ENCODE data around the gene TUSC2. TPM values are rescaled to one million over a fixed set of nuclear protein-coding genes. Genes with fewer than 3 reads are reported as not detected.

The TUSC2 gene
- total RNA-seq, 1 experiment from 2014 or later, result 33.5 TPM

DNA sequence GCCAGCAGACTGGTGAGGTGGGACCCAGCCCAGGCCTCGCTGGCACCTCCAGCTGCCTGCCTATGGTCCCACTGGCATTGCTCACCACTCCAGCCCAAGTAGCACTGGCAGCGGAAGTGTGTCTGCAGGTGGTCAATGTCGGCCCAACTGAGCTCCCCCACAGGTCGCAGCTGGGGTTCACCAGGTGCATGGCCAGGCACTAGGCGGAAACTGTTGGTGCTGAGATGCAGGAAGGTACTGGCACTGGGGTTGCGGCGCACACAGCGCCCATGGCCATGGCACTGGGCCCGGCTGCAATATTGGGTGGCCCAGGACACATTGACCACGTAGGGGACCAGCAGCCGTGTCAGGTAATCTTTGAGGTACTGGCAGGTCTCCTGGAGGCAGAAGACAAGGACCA, 9.9 kb downstream of the TUSC2 start:
- H3K23ac ChIP-seq (ENCODE audit: insufficient read length, low read depth, low read length), result no peak overlapping the region
- H3K9ac ChIP-seq (ENCODE audit: extremely low read depth, insufficient read length, low read length), result no peak overlapping the region
- Mint-ChIP-seq H3K27me3 (ENCODE audit: low read depth) (no peaks in the 10 kb centered on the region), H3K4me3 (peak overlapping the region in 1 of 2 experiments; percentile 44; a peak in 2 of 5 replicates), H3K4me1 (peaks cover 21 to 36% of the 10 kb centered on the region in 2 experiments), H3K36me3 (ENCODE audit: insufficient read depth in 1 of 3, low read depth in 3 of 3) (peaks cover 48 to 56% (median 55%) of the 10 kb centered on the region in 3 experiments), H3K9me3 (peaks cover 5 to 7% of the 10 kb centered on the region in 2 experiments), H3K27ac (no peak overlapping the region)
- no peak overlapping the region for H3K27ac ChIP-seq (ENCODE audit: insufficient read length, low read depth, low read length)
- TF ChIP-seq, protein P1, sequence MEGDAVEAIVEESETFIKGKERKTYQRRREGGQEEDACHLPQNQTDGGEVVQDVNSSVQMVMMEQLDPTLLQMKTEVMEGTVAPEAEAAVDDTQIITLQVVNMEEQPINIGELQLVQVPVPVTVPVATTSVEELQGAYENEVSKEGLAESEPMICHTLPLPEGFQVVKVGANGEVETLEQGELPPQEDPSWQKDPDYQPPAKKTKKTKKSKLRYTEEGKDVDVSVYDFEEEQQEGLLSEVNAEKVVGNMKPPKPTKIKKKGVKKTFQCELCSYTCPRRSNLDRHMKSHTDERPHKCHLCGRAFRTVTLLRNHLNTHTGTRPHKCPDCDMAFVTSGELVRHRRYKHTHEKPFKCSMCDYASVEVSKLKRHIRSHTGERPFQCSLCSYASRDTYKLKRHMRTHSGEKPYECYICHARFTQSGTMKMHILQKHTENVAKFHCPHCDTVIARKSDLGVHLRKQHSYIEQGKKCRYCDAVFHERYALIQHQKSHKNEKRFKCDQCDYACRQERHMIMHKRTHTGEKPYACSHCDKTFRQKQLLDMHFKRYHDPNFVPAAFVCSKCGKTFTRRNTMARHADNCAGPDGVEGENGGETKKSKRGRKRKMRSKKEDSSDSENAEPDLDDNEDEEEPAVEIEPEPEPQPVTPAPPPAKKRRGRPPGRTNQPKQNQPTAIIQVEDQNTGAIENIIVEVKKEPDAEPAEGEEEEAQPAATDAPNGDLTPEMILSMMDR (conservative IDR thresholded peaks at IDR 0.05), result no peak
- peaks cover 5% of the 10 kb centered on the region; the same call in 1 of the 2 replicates for H3K79me2 ChIP-seq (ENCODE audit: insufficient read depth, low read length)
- no peak overlapping the region for H2BK12ac ChIP-seq (ENCODE audit: insufficient read length, low read depth, low read length)
- no peak overlapping the region for H4K8ac ChIP-seq (replicated peaks; ENCODE audit: insufficient read length, low read depth, low read length)
- no peak overlapping the region for H2AK5ac ChIP-seq (ENCODE audit: insufficient read length, low read length)
- H2BK20ac ChIP-seq (ENCODE audit: low read depth, low read length, poor library complexity, severe bottlenecking), result no peak overlapping the region
- no peak overlapping the region for H3K14ac ChIP-seq (ENCODE audit: insufficient read depth, low read length)
- H3K4me2 ChIP-seq (ENCODE audit: insufficient read depth, insufficient read length, low read length), result no peak overlapping the region
- no peak overlapping the region for H2AFZ ChIP-seq (ENCODE audit: low read length)
- H2BK15ac ChIP-seq (ENCODE audit: low read depth, low read length), result no peak overlapping the region
- H3T11ph ChIP-seq (ENCODE audit: low read length), result no peak overlapping the region
- H3K4me1 ChIP-seq (ENCODE audit: insufficient read depth, low read length), result peaks cover 4% of the 10 kb centered on the region; the same call in 1 of the 2 replicates
- H3K9me3 ChIP-seq (ENCODE audit: control insufficient read depth, low read depth, low read length), result no peaks in the 10 kb centered on the region
- no peak for DNase-seq
- H3K23me2 ChIP-seq (ENCODE audit: insufficient read length, low read depth, low read length, poor library complexity, severe bottlenecking), result peaks cover 15% of the 10 kb centered on the region
- no peaks in the 10 kb centered on the region for H3K79me1 ChIP-seq (ENCODE audit: insufficient read depth, low read depth, low read length, poor library complexity, severe bottlenecking)
- H4K20me1 ChIP-seq (ENCODE audit: control insufficient read depth, insufficient read depth, insufficient read length), result no peaks in the 10 kb centered on the region
- no peak overlapping the region for H4K5ac ChIP-seq (ENCODE audit: insufficient read length, low read depth, low read length)
- no peaks in the 10 kb centered on the region for H3K27me3 ChIP-seq (ENCODE audit: insufficient read depth, low read length)
- no peak overlapping the region for H4K91ac ChIP-seq (ENCODE audit: insufficient read length, low read depth, low read length)
- no peak overlapping the region for H3K56ac ChIP-seq (ENCODE audit: insufficient read length, low read depth, low read length)
- no CpG with 5 or more reads among the region's 11 CpGs for WGBS (ENCODE audit: extremely low coverage, insufficient read length, low lambda C conversion rate)
- H2BK120ac ChIP-seq (ENCODE audit: low read depth, low read length, poor library complexity, severe bottlenecking), result no peak overlapping the region
- no peak overlapping the region for H3K4ac ChIP-seq (ENCODE audit: low read depth, low read length)
- H2BK5ac ChIP-seq (ENCODE audit: insufficient read length, low read length), result no peak overlapping the region
- no peak overlapping the region for H3K18ac ChIP-seq (ENCODE audit: insufficient read length, low read depth, low read length)

Measured in H9 (cell line).